Measurements from ENCODE around the gene SPOCD1.
"Not testable (repeated sequence)": the region's sequence is repeated elsewhere in the genome, so short reads cannot be mapped to it uniquely, and the experiment has no call there.

Gene SPOCD1

GRCh38 chr1:31828926-31829690, 13.3 kb upstream of the SPOCD1 start:
- no peak for ATAC-seq

DNA sequence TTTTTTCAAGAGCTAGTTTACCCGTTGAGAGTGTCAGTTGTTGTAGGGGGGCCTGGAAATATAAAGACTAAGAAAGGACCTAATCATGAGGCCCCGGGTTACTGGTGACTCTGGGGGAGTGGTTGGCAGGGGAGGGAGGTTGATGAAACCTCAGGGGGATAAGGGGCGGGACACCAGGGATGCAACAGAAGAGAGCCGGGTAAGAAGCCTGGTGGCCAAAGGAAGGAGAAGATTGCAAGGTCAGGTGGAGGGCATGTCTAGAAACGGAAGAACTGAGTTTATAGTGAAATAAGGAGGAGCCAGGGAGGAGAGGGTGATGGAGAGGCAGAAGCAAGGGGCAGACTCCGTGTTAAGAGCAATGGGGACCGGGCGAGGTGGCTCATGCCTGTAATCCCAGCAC, 12.5 kb upstream of the SPOCD1 start:
- no peak for ATAC-seq

DNA sequence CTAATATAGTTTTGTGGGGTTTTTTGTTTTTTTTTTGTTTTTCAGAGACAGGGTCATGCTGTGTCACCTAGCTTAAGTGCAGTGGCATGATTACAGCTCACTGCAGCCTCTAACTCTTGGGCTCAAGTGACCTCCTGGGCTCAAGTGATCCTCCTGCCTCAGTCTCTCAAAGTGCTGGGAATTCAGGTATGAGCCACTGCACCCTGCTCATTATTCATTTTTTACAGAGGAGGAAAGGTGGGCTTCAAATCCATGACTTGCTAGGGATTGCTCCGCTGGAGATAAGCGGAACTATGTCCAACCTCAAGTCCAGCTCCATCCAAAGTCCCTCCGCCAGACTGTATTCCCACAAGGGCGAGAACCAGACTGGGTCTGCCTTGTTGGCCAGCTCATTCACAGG, 8.0 kb upstream of the SPOCD1 start:
- no peak for ATAC-seq

- no peak for ATAC-seq
Observed at GRCh38 chr1:31822766-31823165, 6.9 kb upstream of the SPOCD1 start.

- not testable (repeated sequence) for ATAC-seq
Observed at GRCh38 chr1:31820196-31820595, 4.4 kb upstream of the SPOCD1 start.

DNA sequence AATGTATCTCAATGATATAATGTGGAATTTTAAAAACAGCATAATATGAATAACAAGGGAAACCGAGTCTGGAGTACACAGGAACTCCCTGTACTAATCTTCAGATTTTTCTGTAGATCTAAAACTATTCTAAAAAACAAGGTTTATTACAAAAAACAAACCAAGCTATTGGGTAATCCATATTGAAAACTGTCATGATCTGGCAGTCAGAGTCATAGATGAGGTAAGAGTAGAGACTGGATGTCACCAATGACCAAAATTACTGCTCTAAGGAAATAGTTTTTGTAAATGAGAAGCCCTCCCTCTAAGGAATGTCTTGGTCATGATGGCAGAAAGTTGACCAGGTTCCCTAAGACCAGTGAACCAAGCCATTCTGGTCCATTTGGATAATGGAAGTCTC, 2.4 kb upstream of the SPOCD1 start:
- no peak for ATAC-seq

GRCh38 chr1:31816947-31817346, 1.1 kb upstream of the SPOCD1 start:
- ATAC-seq: not testable (repeated sequence)

GRCh38 chr1:31816501-31816900, 679 bp upstream of the SPOCD1 start:
- not testable (repeated sequence) for ATAC-seq

GRCh38 chr1:31815307-31815645, 546 bp downstream of the SPOCD1 start:
- ATAC-seq: no peak

- ATAC-seq: no peak
Observed at GRCh38 chr1:31814631-31815306, 1.1 kb downstream of the SPOCD1 start.

- no peak for ATAC-seq
Observed at GRCh38 chr1:31814041-31814511, 1.7 kb downstream of the SPOCD1 start.

DNA sequence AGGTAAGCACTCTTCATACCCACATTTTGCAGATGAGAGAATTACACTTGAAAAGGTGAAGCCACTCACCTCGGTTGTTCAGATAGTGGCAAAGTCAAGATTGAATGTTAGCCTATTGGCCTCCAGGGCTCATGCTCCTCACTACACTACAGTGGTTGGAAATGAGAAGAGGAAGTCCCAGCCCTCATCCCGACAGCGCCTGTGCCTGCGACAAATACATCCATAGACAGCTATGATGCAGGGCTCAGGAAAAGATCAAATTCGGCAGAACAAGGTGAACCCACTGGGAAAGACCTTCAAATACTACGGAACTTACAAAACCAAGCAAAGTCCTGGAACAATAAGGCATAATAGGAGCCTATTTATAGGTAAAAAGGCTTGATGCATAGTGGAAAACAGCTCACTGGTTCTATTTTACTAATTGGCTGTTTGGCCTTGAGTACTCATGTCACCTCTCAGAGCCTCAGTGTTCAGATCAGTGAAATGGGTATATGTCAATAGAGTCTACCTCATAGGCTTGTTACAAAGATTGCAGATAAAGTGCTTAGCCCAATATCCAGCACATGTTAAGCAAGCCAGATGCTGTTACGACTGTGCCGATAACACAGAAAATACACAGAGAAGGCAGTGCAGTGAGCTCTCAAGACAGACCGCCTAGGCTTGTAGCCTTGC, 3.5 kb downstream of the SPOCD1 start:
- ATAC-seq: no peak

- no peak for ATAC-seq
Observed at GRCh38 chr1:31811605-31812004, 4.2 kb downstream of the SPOCD1 start.

DNA sequence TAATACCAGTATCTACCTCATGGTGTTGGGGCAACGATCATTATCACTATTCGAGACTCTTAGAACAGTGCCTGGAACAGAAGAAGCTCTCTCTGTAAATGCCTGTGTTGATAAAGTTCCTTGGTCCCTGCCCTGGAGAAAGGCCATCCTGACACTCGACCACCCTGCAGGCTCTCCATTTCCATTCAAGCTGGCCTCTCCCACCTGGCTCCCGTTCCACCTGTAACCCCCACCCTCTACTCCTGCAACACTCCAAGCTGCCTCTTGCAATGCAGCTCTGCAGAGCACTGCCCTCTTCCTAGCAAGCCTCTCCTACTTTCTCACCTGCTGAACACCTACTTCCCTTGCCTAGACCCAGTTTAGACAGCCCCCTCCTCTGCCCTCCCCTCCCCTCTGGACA, 6.1 kb downstream of the SPOCD1 start:
- no peak for ATAC-seq

- ATAC-seq: no peak
Observed at GRCh38 chr1:31807273-31808048, 8.4 kb downstream of the SPOCD1 start.

DNA sequence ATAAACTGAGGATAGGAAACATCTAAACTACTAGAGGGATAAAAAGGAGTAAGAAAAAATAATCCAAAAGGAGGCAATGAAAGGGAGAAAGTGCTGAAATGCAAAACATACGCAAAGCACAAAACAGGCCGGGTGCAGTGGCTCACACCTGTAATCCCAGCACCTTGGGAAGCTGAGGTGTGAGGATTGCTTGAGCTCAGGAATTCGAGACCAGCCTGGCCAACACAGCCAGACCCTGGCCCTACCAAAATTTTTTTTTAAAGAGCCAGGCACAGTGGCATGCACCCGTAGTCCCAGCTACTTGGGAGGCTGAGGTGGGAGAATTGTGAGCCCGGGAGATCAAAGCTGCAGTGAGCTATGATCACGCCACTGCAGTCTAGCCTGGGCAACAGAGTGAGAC, 10.5 kb downstream of the SPOCD1 start:
- no peak for ATAC-seq

DNA sequence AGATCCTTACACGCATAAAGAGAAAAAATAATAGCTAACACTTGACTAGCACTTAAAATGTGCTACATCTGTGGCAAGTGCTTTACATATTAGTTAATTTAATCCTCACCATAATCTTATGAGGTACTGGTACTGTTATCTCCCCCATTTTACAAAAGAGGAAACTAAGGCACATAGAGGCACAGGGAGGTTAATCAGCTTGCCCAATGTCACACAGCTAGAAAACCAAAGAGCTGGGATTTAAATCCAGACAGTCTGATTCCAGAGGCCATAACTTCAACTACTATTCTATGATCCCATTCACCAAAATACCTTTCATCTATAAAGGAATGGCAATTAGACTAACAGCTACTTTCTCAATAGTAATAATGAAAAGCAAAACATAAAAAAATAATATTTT, 11.7 kb downstream of the SPOCD1 start:
- ATAC-seq: no peak

- no peak for ATAC-seq
Observed at GRCh38 chr1:31803610-31804009, 12.2 kb downstream of the SPOCD1 start.

GRCh38 chr1:31802190-31803150, 13.4 kb downstream of the SPOCD1 start:
- no peak for ATAC-seq

DNA sequence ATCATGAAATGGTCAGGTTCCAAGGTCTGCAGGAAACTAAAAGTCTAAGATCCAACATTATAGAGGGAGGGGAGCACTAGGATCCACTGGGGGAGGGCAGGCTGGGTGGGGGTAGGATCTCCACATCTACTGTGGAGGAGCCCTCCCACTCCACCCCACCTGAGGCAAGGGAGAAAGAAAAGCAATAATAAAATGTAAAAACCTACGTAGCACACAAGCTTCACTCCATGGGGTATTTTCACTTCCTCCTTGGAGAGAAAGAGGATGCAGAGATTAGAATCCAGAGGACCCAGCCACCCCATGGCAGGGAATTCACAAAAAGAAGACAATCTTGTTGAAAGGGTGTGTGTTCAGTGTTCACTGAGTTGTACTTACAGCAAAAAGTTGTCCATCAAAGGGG, 14.4 kb downstream of the SPOCD1 start:
- ATAC-seq: no peak

- ATAC-seq: no peak
Observed at GRCh38 chr1:31800674-31800967, 15.2 kb downstream of the SPOCD1 start.
